ENCODE measurements around the gene CTNND2. TPM values are rescaled to one million over a fixed set of nuclear protein-coding genes. Genes with fewer than 3 reads are reported as not detected.

CTNND2 gene
- total RNA-seq, 1 experiment from 2014 or later: 7.0 TPM

DNA sequence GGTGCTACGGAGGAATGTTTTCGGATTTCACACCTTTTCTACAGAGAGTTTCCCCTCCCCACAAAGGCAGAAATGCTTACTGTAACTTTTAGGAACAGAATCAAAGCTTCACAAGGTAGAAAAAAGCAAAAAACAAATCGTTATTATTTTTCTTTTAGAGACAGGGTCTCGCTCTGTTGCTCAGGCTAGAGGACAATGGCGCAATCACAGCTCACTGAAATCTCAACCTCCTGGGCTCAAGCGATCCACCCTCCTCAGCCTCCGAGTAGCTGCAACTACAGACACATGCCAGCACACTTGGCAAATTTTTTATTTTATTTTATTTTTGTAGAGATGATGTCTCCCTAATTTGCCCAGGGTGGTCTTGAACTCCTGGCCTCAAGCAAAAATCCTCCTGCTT is 394.5 kb downstream of the CTNND2 start:
- H2AK5ac ChIP-seq (ENCODE audit: insufficient read length, low read length): no peak overlapping the region
- H3K27ac ChIP-seq (ENCODE audit: insufficient read length, low read depth, low read length): no peak overlapping the region
- no peak overlapping the region for H3T11ph ChIP-seq (ENCODE audit: low read length)
- H3K23ac ChIP-seq (ENCODE audit: insufficient read length, low read depth, low read length): no peak overlapping the region
- no peak overlapping the region for H4K8ac ChIP-seq (replicated peaks; ENCODE audit: insufficient read length, low read depth, low read length)
- H3K9me3 Mint-ChIP-seq: no peaks in the 10 kb centered on the region
- no peaks in the 10 kb centered on the region for H3K36me3 Mint-ChIP-seq (ENCODE audit: insufficient read depth in 1 of 3, low read depth in 3 of 3)
- TF ChIP-seq CTCF (conservative IDR thresholded peaks at IDR 0.05): no peak
- H2BK5ac ChIP-seq (ENCODE audit: insufficient read length, low read length): no peak overlapping the region
- H3K4me2 ChIP-seq (ENCODE audit: insufficient read depth, insufficient read length, low read length): no peak overlapping the region
- WGBS (ENCODE audit: extremely low coverage, insufficient read length, low lambda C conversion rate): no CpG with 5 or more reads among the region's 7 CpGs
- no peak overlapping the region for H2BK120ac ChIP-seq (ENCODE audit: low read depth, low read length, poor library complexity, severe bottlenecking)
- H3K18ac ChIP-seq (ENCODE audit: insufficient read length, low read depth, low read length): no peak overlapping the region
- H3K27me3 Mint-ChIP-seq (ENCODE audit: low read depth): no peaks in the 10 kb centered on the region
- H3K27me3 ChIP-seq (ENCODE audit: insufficient read depth, low read length): no peaks in the 10 kb centered on the region
- no peaks in the 10 kb centered on the region; the same call in 1 of the 2 replicates for H3K4me1 ChIP-seq (ENCODE audit: insufficient read depth, low read length)
- no peak overlapping the region for H4K5ac ChIP-seq (ENCODE audit: insufficient read length, low read depth, low read length)
- H3K79me1 ChIP-seq (ENCODE audit: insufficient read depth, low read depth, low read length, poor library complexity, severe bottlenecking): no peaks in the 10 kb centered on the region
- no peak for DNase-seq
- H3K9me3 ChIP-seq (ENCODE audit: control insufficient read depth, low read depth, low read length): no peaks in the 10 kb centered on the region
- H3K4ac ChIP-seq (ENCODE audit: low read depth, low read length): no peak overlapping the region
- peaks cover 15 to 41% of the 10 kb centered on the region in 2 experiments for H3K4me1 Mint-ChIP-seq
- H3K14ac ChIP-seq (ENCODE audit: insufficient read depth, low read length): no peak overlapping the region
- no peak overlapping the region for H2AFZ ChIP-seq (ENCODE audit: low read length)
- no peak overlapping the region for H3K27ac Mint-ChIP-seq
- no peak overlapping the region for H3K56ac ChIP-seq (ENCODE audit: insufficient read length, low read depth, low read length)
- H4K91ac ChIP-seq (ENCODE audit: insufficient read length, low read depth, low read length): no peak overlapping the region
- H3K4me3 Mint-ChIP-seq: no peak overlapping the region
- no peaks in the 10 kb centered on the region for H3K23me2 ChIP-seq (ENCODE audit: insufficient read length, low read depth, low read length, poor library complexity, severe bottlenecking)
- H4K20me1 ChIP-seq (ENCODE audit: control insufficient read depth, insufficient read depth, insufficient read length): no peaks in the 10 kb centered on the region
- no peak overlapping the region for H2BK12ac ChIP-seq (ENCODE audit: insufficient read length, low read depth, low read length)
- H3K9ac ChIP-seq (ENCODE audit: extremely low read depth, insufficient read length, low read length): no peak overlapping the region
- H3K79me2 ChIP-seq (ENCODE audit: insufficient read depth, low read length): no peaks in the 10 kb centered on the region
- no peak overlapping the region for H2BK20ac ChIP-seq (ENCODE audit: low read depth, low read length, poor library complexity, severe bottlenecking)
- no peak overlapping the region for H2BK15ac ChIP-seq (ENCODE audit: low read depth, low read length)
